Measurements from ENCODE around the gene TNRC18.
A peak's percentile ranks its signal among the peaks of the same experiment; 100 is the strongest.
"Not testable (repeated sequence)": the region's sequence is repeated elsewhere in the genome, so short reads cannot be mapped to it uniquely, and the experiment has no call there.

The TNRC18 gene

DNA sequence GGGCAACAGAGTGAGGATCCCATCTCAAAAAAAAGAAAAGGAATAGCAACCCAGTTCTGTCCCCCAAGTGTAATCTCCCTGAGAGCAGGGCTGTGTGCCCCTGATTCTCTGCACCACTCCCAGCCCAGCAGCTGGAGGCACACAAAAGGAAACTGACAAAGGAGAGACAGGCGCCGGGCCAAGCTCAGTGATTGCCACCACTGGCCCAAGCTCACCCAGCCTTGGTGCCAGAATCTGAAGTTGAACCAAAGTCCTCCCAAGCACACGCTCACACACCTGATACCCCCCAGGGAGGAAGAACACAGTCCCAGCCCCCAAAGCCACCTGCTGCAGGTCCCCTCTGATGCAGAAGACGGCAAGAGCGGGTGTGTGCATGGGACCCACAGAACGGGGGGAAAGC is 50.3 kb downstream of the TNRC18 start:
- in situ Hi-C loops (cut with MboI; ENCODE audit: low pct_unique_long_range_greater_than_20kb, low sequenced_read_pairs, unreplicated experiment): no loop called here
- TF ChIP-seq, protein P1, sequence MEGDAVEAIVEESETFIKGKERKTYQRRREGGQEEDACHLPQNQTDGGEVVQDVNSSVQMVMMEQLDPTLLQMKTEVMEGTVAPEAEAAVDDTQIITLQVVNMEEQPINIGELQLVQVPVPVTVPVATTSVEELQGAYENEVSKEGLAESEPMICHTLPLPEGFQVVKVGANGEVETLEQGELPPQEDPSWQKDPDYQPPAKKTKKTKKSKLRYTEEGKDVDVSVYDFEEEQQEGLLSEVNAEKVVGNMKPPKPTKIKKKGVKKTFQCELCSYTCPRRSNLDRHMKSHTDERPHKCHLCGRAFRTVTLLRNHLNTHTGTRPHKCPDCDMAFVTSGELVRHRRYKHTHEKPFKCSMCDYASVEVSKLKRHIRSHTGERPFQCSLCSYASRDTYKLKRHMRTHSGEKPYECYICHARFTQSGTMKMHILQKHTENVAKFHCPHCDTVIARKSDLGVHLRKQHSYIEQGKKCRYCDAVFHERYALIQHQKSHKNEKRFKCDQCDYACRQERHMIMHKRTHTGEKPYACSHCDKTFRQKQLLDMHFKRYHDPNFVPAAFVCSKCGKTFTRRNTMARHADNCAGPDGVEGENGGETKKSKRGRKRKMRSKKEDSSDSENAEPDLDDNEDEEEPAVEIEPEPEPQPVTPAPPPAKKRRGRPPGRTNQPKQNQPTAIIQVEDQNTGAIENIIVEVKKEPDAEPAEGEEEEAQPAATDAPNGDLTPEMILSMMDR (IDR thresholded peaks at IDR 0.05; ENCODE audit: extremely low read depth, insufficient read depth, missing control alignments): no peak
- DNase-seq (ENCODE audit: low spot score): no peak

DNA sequence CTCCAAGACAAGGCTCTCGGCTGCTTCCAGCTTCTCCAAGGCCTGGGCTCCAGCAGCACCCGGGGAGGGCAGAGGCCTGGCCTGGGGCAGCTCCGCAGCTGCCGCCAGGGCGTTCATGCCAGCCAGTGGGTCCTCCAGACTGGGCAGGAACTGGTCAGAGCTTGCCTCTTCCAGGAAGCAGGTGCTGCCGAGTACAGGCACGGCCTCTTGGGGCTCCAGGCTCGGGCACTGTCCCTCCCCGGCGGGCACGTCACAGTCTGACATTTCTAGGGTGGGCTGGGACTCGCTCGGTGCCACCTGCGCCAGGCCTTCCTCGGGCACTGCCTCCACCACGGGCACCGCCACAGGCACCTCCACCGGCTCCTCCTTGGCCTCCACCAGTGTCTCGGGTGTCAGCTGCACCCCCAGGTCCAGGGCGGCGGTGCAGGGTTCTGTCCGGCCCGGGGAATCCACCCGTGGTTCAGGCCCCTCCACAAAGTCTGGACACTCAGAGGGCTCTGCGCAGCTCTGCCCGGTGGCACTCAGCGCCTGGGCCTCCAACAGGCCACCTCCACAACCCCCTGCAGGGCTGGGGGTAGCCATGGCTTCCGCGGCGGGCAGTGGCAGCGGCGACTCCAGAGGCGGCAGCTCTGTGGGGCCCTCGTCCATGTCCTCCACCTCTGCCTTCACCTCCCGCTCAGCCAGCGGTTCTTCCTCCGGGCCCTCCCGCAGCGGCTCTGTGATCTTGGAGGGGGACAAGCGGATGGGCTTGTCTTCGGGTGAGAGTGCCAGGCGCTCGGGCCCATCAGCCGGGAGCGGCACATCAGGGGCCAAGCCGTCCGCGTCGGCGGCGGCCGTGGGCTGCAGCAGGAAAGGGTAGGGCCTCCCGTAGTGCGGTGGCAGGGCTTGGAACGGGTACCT is 52.9 kb downstream of the TNRC18 start:
- no peak for DNase-seq (ENCODE audit: low spot score)
- in situ Hi-C loops (cut with MboI; ENCODE audit: low pct_unique_long_range_greater_than_20kb, low sequenced_read_pairs, unreplicated experiment): no loop called here
- TF ChIP-seq, protein P1 (IDR thresholded peaks at IDR 0.05; ENCODE audit: extremely low read depth, insufficient read depth, missing control alignments): no peak

- in situ Hi-C loops (cut with MboI; ENCODE audit: low pct_unique_long_range_greater_than_20kb, low sequenced_read_pairs, unreplicated experiment): no loop called here
Observed at GRCh38 chr7:5367661-5368060, 56.0 kb downstream of the TNRC18 start.

DNA sequence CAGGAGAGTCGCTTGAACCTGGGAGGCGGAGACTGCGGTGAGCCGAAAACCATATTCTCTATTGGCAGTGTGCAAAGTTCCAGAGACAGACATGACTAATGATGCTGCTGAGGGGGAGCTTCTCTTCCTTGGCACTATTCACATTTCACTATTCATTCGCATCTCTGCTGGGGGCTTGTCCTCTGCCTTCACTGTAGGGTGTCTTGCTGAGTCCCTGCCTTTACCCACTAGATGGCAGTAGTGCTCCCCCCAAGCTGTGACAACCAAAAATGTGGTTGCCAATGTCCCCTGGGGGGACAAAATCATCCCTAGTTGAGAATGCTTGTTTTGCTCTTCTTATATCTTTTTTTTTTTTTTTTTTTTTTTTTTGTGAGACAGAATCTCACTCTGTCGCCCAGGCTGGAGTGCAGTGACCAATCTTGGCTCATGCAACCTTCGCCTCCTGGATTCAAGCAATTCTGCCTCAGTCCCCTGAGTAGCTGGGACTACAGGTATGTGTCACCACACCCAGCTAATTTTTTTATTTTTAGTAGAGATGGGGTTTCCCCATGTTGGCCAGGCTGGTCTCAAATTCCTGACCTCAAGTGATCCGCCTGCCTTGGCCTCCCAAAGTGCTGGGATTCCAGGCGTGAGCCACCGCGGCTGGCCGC is 57.5 kb downstream of the TNRC18 start:
- peak; percentile 91 for DNase-seq (ENCODE audit: low spot score)
- in situ Hi-C loops (cut with MboI; ENCODE audit: low pct_unique_long_range_greater_than_20kb, low sequenced_read_pairs, unreplicated experiment): not testable (repeated sequence)
- TF ChIP-seq, protein P1 (IDR thresholded peaks at IDR 0.05; ENCODE audit: extremely low read depth, insufficient read depth, missing control alignments): peak; percentile 84

More at GRCh38 chr7:5367661-5368060, 56.0 kb downstream of the TNRC18 start:
- DNase-seq (ENCODE audit: low spot score): no peak
- TF ChIP-seq, protein P1 (IDR thresholded peaks at IDR 0.05; ENCODE audit: extremely low read depth, insufficient read depth, missing control alignments): no peak

GRCh38 chr7:5363729-5364128 is 59.9 kb downstream of the TNRC18 start:
- peak; percentile 65 for DNase-seq (ENCODE audit: low spot score)
- in situ Hi-C loops (cut with MboI; ENCODE audit: low pct_unique_long_range_greater_than_20kb, low sequenced_read_pairs, unreplicated experiment): no loop called here
- TF ChIP-seq, protein P1 (IDR thresholded peaks at IDR 0.05; ENCODE audit: extremely low read depth, insufficient read depth, missing control alignments): no peak

GRCh38 chr7:5362466-5362865 is 61.2 kb downstream of the TNRC18 start:
- no peak for DNase-seq (ENCODE audit: low spot score)
- in situ Hi-C loops (cut with MboI; ENCODE audit: low pct_unique_long_range_greater_than_20kb, low sequenced_read_pairs, unreplicated experiment): no loop called here
- TF ChIP-seq, protein P1 (IDR thresholded peaks at IDR 0.05; ENCODE audit: extremely low read depth, insufficient read depth, missing control alignments): no peak

Measured in GM13977 (cell line).